NCI-H128 (cell line): ENCODE results near the gene HOXB1.

Experiments
- DNase-seq: peaks from one replicate; lab custom pipeline; 2025; ENCODE audit not compliant: unreplicated experiment; lab: John Stamatoyannopoulos, UW

Gene HOXB1

DNA sequence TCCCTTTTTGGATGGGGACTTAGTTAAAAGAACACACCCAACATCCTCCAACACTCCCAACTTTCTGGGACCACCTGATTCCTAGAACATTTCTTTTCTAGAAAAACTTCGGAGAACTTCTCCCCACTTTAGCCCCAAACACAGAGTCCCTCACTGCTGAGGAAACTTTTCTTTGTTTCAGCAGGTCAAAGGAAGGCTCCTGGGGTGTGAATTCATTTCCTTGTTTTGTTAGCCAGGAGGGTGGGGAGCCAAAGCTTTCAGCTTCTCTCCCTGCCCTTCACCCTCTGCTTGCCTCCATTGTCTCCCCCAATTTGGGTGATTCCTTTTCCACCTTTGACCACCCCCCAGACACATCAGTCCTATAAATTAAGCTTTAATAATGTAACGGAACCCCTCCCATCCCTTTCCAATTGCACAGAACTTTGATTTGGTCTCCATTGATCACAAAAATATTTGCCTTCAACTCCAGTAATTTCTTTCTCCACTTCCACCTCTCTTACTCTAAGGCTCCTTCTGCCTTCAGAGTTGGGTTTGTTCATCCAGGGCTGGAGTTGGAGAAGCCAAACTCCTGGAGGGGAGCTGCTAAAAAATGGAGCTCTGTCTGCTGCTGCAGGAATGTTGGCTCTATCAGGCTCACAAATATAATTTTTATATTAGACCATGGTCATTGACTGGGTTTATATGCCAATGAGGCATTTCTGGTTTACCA lies 37.0 kb upstream of the HOXB1 start:
- no peak for DNase-seq

DNA sequence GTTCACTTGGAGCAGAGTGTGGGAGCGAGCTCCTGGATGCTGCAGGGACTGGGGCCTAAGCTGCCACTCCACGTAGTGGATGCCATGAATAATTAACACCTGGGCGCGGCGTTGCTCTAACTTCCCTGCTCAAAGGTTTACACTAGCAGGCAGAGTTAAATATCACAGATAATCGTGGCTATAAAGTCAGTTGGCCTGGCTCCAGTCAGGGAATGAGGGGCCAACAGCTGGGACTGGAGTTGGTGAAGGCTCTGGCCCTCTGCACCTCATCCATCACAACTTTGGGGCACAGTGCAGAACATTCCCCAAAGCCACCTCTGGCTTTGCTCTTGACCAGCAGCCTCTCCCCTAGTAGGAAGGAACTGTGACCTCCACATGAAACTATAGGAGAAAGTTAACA lies 36.4 kb upstream of the HOXB1 start:
- DNase-seq: no peak

DNA sequence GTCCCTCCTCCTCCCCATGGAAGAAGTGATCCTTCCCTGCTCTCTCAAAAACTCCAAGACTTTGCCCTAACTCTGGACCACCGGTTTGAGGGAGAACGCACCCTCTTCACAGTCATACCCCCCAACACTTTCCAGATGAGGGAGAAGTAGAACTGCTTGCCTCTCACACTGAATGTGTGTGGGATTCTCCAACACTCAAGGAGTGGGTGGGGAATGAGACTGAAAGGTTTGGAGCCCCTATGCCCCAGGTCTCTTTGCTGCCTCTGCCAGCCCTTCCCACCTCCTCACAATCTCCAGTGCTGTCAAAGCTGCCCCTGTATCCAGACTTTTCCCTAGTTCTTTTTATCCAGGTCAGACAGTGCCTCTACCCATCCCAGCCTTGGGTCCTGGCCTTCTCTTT lies 35.9 kb upstream of the HOXB1 start:
- no peak for DNase-seq

DNA sequence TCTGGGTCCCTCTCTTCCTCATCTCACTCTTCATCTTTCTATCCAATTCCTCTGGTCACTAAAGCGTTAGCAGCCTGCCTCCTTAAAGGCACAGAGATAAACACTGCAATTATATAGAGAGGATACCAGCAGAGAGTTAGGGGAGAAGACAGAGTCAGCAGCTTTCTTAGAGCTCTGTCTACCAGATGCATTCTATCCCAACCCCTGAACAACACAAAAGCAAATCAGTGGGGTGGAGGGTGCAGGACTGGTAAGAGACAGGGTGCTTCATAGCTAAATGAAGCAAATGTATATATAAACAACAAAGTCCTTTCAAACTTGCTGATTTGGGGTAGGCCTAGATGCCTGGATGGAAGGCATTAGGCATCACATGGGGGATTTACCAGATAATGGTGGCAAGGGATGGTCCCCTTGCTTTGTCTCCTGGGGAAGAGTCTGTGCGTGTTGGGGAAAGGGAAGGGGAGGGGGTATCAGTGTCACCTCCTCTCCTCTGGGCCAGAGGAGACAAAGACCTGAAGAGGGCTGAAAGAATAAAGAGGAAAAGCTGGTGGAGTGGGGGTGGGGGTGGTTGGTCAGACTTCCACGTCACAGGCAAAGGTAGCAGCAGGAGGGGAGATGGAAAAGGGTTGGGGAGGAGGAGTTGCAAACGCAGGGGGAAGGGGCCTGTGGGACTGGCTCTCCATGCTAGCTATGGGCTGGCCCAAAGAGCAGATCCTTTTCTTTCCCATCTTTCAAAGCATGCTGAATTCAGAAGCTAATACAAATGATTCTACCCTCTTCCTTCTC lies 35.3 kb upstream of the HOXB1 start:
- no peak for DNase-seq

DNA sequence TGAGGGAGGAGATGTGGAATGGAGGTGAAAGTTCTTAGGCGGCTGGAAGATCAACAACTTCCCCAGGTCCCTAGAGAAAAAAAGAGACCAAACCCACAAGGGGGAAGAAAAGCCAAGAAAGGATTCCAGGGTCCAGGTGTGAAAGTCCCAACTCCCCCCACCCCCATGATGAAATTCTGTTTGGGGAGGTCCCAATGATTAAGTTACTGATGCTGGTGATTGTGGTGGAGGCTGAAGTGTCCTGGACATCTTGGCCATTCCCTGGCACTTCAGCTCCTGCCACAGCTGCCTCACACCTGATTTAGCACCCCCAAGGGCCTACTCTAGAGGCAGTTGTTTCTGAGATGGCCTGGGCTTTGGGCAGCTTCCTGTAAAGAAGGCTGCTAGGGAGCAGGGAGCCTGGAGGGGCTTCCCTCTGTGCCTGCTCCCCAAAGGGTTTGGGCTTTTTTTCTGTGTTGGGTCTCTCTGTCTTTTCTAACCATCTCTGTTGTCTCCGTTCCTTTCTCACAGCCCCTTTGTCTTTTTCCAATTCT lies 34.3 kb upstream of the HOXB1 start:
- DNase-seq: no peak

DNA sequence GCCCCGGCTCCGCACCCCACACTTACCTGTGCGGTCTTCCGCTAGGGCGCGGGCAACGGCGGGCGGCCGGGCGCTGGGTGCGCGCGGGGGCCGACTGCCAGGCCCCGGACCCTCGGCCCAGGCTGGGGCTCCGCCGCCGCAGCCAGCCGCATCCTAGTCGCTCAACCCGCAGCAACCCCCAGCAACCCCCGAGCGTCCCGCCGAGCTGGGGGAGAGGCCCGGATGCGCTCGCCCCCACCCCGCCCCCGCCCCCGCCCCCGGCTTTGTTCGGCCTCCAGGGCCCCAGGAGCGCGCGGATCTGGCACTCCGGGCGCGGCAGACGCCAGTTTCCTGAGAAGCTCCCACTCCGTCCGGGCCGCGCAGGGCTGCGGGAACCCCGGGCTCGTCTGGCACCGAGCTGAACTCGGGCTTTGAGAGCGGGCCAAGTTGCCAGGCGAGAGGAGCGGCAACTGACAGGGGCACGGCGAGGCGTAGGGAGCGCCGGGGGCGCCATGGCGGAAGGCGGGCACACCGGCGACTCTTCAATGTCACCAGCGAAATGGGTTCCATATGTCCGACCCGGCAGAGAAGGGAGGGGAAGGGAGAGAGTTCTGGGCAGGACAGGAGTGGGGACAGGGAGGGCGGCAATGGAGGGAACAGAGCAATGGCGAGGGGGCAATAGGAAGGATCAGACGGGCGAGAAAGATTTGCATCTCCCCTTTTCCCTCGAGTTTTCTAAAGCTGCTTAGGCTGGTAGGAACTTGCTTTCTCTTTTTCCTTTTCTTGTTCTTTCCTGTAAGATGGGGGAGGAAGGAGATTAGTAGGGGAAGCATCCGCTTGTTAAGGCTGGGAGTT lies 33.6 kb upstream of the HOXB1 start:
- DNase-seq: no peak

DNA sequence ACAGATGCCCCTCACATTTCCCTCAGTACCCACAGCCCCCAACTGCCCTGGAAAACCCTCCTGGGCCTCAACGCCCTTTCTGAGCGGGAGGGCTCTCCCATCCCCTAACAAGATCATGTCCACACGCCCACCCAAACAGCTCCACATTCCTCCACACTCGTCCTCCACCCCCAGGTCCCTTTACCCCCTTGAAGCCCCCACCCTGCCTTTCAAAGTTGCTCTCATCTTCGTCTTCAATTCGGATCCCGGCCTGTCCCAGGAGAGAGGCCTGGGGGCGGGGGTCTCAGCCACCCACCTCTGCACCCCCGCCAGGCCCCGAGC lies 33.0 kb upstream of the HOXB1 start:
- DNase-seq: no peak

DNA sequence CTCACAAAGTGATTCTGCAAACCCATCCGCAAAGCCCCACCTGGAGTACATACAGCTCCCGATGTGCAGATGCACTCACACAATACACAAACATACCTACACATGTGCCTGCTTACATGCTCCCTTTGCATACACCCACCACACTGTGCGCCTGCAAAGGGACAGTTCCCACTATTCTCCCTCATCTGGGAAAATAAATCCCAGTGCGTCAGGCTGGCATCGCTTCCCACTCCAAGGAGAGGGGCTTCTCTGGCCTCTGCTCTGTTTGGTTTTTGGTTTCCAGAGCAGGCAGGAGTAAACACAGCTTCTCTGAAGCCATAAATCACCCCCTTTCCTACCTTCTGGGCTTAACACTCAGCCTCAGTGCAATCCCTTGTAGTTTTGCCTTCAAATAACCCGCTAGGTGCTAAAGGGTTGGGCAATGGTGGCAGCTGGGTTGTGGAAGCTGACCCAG lies 32.6 kb upstream of the HOXB1 start:
- DNase-seq: no peak

DNA sequence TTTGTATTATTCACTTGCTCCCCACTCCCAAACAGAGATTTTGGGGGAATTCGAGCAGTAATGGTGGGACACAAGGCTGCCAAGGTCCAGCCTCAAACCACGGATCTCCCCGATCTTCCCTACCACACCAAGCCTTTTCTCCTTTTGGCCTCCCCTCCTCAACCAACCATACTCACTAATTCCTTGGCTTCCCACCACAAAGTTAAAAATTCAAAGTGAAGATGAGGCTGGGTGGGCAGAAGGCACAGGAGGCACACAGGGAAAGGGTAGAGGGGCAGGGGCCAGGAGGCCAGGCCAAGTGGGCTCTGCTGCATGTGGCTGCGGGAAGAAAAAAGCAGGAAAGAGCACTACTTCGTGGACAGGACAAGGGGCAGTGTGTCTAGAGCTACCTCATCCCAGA lies 32.1 kb upstream of the HOXB1 start:
- no peak for DNase-seq

DNA sequence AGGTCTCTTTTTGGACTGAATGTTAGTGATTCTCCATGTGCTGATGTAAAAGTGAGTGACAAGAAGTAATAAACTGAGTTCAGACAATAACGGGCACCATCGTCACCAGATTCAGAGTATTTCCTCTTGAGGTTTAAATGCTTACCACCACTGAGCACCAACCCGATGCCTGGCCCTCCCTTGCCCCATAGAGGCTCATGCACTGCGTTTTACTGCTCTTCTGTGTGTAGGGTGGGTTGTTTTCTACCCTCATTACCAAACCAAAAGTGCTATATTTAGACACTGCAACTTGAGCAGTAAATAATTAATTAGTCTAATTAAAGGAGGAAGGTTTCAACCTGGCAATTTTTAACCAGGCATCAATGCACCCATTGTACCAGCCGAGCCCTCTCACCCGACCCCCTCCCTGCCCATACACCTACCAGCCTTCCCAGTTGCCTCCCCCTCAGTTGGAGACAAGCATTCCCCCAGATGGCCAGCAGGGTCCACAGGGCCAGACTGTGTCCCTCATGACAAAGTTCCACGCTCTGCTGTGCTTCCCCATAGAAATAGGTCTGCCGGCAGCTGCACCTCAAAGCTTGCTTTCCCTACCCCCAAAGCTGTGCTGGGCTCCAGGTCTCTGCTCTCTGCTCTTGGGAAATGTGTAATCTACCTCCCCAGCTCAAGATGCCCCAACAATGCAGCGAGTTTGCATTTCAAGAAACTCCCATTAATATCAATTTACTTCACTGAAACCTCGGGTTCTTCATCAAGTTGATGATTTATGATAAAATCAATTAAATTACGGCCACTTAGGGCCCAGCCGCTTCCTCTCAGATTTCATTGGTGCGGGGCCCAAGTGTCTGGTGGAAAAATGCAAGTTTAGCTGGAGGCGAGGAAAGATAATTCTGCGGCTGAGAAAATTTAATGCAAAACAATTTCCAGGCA lies 31.3 kb upstream of the HOXB1 start:
- DNase-seq: no peak

DNA sequence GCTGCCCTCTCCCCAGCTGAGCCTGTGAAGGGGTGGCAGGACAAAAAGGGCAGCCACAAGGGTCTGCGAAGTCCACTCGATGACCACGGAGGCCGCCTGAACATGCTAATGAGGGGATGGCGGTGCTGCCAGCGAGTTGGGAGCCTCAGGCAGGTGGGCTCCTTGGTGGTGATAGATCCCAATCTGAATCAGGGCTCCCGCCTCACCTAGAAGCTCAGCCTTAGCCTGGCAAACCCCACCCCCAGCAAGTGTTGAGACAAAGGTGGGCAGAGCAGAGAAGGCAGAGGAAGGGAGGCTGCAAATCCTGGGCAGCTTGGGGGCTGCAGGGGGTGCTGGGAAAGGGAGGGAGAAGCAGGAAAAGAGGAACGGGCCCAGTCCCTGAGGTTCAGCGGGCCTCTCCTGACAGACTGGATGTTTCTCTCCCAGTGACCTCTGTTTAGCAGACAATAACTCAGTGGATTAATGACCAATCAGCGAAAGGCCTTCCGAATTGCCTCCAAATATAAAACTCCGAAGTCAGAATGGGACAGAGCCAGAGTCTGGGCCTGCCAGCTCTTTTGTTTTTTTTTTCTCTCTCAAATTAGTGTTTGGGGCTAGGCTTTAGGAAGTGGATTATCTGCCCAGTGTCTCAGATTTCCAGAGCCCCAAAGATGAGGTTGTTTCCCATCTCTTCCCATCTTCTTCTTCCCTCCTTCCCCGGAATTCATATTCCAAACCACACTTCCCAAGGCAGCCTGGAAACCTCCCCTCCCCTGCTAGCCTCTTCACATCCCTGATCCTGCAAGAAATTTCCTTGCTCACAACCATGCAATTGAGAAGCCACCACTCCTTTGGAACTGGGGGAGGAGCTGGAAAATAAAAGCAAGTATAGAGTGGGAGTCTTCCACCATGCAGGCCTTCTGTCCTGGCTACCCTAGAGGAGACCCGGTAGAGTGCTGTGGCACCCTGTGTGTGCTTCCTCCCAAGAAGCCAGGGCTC lies 29.3 kb upstream of the HOXB1 start:
- no peak for DNase-seq

DNA sequence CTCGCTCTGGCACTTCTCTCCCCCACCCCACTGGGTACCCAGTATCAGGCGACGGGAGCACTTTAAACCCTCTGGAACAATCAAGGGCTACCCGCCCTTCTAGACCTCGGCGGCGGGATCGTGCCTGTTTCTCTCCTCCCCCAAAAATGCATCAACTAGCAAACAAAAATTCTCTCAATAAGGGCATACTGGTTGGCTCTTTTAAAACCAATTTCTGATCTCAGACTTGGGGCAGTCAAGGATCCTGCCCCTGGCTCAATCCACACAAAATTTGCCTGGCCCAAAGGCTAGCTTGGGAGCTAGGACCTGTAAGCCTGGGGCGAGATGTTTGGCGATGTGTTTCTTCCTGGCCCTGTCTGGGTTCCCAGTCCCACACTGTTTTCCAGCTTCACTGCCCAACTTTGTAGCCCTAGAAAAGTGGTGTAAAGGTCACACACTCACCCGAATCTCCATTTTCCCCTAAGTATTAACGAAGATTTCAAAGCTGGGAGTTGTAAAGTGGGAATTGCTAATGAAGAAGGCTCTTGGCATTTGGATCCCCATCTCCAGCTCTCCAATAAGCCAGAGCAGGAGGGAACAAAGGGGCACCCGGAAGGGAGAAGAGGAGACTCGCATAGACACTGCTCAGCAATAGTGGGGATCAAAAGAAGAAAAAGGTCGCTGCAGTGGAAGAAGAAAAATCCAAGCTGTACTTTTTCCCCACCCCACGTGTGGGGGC lies 28.5 kb upstream of the HOXB1 start:
- no peak for DNase-seq

DNA sequence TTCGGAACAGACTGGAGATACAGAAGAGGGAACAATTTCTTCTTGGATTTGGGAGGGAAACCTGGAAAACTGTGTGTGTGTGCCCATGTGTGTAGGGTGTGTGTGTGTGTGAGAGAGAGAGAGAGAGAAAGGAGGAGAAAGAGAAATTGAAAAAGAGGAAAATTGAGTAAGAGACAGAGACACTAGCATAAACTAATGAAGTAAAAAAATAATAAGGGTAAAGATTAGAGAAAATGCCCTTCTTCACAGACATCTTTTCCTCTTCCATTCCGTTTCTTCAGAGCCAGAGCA lies 28.0 kb upstream of the HOXB1 start:
- DNase-seq: no peak

DNA sequence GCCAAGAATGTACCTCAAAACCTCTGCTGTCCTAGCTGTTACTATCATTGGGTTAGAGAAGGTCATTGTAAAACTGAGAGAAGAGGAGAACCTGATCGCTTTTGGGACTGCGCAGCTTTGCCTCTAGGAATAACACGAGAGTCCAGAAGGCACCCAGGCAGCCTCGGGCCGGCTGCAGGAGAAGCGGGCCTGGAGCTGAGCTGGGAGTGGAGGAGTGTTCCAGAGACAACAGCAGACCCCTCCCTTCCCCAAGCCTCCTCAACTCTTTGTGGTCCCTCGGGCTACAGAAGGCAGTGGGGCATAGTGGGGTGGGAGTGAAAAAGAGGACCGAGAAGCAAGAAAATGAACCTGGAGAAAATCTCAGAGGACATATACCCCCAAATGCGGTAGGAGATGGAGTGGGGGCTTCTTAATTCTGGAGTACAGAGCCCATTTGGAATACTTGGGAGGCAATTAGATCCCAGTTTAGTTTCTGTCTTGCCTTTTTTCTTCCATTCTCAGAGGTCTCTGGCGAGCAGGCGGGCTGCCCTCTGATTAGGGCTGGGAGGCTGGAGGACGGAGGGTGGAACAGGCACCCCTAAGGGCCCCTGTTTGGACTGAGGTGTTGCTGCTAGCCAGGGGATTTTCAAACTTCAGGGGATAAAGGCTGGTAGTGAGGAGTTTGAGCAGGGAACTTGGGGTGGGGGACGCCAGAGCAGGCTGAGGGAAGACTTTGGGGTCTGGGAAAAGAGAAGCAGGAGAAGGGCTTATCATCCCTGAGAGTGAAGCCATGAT lies 27.4 kb upstream of the HOXB1 start:
- no peak for DNase-seq

DNA sequence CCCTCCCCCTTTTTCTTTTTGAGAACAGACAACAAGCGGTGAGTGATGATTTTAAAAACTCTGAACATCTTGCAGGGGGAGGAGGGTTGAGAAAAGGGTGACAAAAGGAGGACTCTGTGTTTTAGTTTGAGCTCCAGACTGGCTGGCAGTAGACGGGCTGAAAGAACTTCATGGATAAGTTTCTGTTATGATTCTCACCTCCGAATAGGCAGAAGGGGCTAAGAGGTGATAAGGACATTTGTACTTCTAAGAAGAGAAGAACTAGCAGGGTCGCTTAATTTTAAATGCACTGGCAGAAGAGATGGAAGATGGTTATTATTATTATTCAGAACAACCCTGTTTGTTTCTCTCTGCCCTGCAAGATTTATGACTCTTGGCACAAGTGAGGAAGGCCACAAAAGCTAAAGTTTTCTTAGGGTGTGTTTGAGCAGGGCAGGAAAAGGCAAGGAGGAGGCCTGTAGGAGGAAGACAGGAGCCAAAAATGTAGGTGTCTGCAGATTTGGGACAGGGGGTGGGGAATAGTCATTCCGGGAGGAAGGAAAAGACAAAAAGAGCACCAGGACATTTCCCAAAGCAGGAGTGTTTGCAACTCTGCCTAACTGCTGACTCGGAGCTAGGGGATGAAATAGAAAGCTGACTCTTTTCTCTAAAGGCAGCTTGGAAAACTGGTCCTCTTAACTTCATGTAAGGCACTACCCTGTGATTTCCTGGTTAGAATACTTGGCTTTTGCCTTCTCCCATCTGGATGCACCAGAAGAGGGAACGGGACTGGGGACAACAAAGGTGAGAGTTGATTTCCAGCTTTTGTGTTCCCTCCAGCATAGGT lies 26.0 kb upstream of the HOXB1 start:
- DNase-seq: no peak

DNA sequence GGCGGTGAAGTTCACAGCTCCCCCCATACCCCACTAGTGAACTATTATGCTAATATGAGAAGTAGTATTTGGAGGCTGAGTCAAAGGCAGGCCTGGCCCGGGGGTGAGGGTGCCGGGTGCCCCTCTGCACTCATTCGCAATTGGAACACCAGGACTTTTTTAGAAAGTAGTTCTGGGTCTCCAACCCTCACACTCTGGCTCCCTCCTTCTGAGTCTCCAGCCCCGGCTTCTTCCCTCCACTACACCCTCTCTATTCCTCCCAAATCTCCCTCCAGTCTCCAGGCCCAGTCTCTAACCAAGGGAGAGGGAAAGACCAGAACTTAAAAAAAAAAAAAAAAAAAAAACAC lies 25.4 kb upstream of the HOXB1 start:
- DNase-seq: no peak
